Left cardiac atrium (tissue), 4 donors: Measurements from ENCODE around the gene C21orf58. TPM values are rescaled to one million over a fixed set of nuclear protein-coding genes. Genes with fewer than 3 reads are reported as not detected.
A peak's percentile ranks its signal among the peaks of the same experiment; 100 is the strongest.

Source experiments
- ATAC-seq, 2 donors: fragments of 200-7000 bp; cut with Tn5 transposase; one replicate each; pipeline ENCODE4 v1.9.1; 2020; ENCODE audit warnings: mild to moderate bottlenecking in 2 of 2, moderate library complexity in 2 of 2
- DNase-seq: peaks from one replicate; pipeline ENCODE4 v3.0.0-alpha.2; 2020
- intact Hi-C, 2 donors: fragments of 100-400 bp; cut with DNase I; formaldehyde crosslinking; loops; one replicate each; pipeline versions ENCODE4 v1.14.1 to v1.15.1; 2022 to 2023
- total RNA-seq, 2 donors: library from RNA; stranded (reverse); fragmentation: NEBNext Ultra II Directional; extraction: Animal tissue kit (Norgen Biotek cat#: 25700); gene quantifications; one replicate each; pipeline ENCODE4 v1.2.1, GENCODE V29; 2021
- donor health status: DM: no; HTN: yes; CAD: no.
- donor health status: DM: no; HTN: yes; CAD: no; lungs with severe emphysema.
- donor health status: DM: yes; HTN: yes; CAD: no.
- donor health status: Dilated cardiomyopathy.

Gene C21orf58
- total RNA-seq, 2 donors from 2014 or later: 1.0 to 2.5 TPM

GRCh38 chr21:46307625-46308024 lies 16.0 kb downstream of the C21orf58 start:
- intact Hi-C loops: no loop called here
- ATAC-seq (no peak), DNase-seq (no peak)

- intact Hi-C loops: no loop called here
- no peak for DNase-seq
- no peak for ATAC-seq
Measured at GRCh38 chr21:46304955-46305354, 18.7 kb downstream of the C21orf58 start.

GRCh38 chr21:46304437-46304836 lies 19.2 kb downstream of the C21orf58 start:
- ATAC-seq: no peak
- DNase-seq: no peak
- intact Hi-C loops: no loop called here

- intact Hi-C loops: no loop called here
- DNase-seq (no peak), ATAC-seq (no peak)
Measured at GRCh38 chr21:46301759-46302158, 21.9 kb downstream of the C21orf58 start.

- ATAC-seq (no peak), DNase-seq (no peak)
- intact Hi-C loops: no loop called here
Measured at GRCh38 chr21:46299167-46299566, 24.5 kb downstream of the C21orf58 start.

- intact Hi-C loops: loop anchor here in 1 of 2 donors (1.0 kb wide), 1 partner anchor 11 kb away; the partner anchor contains the start of gene YBEY
- peak; percentile 18 to 19 for ATAC-seq
- DNase-seq: peak; percentile 54
Measured at GRCh38 chr21:46297338-46298271, 26.1 kb downstream of the C21orf58 start.

- peak; percentile 93 for DNase-seq
- peak; percentile 91 to 95 for ATAC-seq
- intact Hi-C loops: no loop called here
Measured at GRCh38 chr21:46295996-46296752, 27.5 kb downstream of the C21orf58 start.

- peak; percentile 41 for DNase-seq
- intact Hi-C loops: no loop called here
- peak in 1 of 2 donors; percentile 57 for ATAC-seq
Measured at GRCh38 chr21:46295177-46295770, 28.4 kb downstream of the C21orf58 start.

- peak in 1 of 2 donors; percentile 32 for ATAC-seq
- peak; percentile 35 for DNase-seq
- intact Hi-C loops: no loop called here
Measured at GRCh38 chr21:46294647-46295176, 29.0 kb downstream of the C21orf58 start.

GRCh38 chr21:46291561-46291960 lies 32.1 kb downstream of the C21orf58 start:
- intact Hi-C loops: no loop called here
- ATAC-seq (no peak), DNase-seq (no peak)

- ATAC-seq (no peak), DNase-seq (no peak)
- intact Hi-C loops: no loop called here
Measured at GRCh38 chr21:46289655-46290179, 34.0 kb downstream of the C21orf58 start.

- intact Hi-C loops: loop anchor here in 1 of 2 donors (2.0 kb wide), 1 partner anchor 37 kb away; the partner anchor contains the start of gene PCNT
- DNase-seq: no peak
- no peak for ATAC-seq
Measured at GRCh38 chr21:46287541-46287940, 36.1 kb downstream of the C21orf58 start.

GRCh38 chr21:46286648-46287002 lies 37.0 kb downstream of the C21orf58 start:
- no peak for DNase-seq
- intact Hi-C loops: loop anchor here in 1 of 2 donors (1.0 to 2.0 kb wide), 2 partner anchors 11 to 38 kb away; partner anchors contain the start of gene PCNT
- no peak for ATAC-seq

GRCh38 chr21:46285761-46286647 lies 37.7 kb downstream of the C21orf58 start, which contains the start of gene YBEY:
Gene YBEY, plus strand, starts transcription at chr21:46286342. Its CDS starts 572 bp downstream, at chr21:46286914.
- intact Hi-C loops: loop anchor here in 1 of 2 donors (1.0 to 2.0 kb wide), 2 partner anchors 11 to 39 kb away; partner anchors contain the start of gene PCNT
- ATAC-seq (peak; percentile 97), DNase-seq (peak; percentile 94)

GRCh38 chr21:46285206-46285661 lies 38.4 kb downstream of the C21orf58 start, which contains the start of gene MCM3AP:
Gene MCM3AP, minus strand, starts transcription at chr21:46285611. Its CDS starts 325 bp downstream, at chr21:46285286.
- no peak for DNase-seq
- intact Hi-C loops: no loop called here
- no peak for ATAC-seq

- DNase-seq (no peak), ATAC-seq (no peak)
- intact Hi-C loops: loop anchor here in 1 of 2 donors (5.0 kb wide), 1 partner anchor 52 kb away; no protein-coding TSS in a partner anchor
Measured at GRCh38 chr21:46284733-46285132, 38.9 kb downstream of the C21orf58 start.

GRCh38 chr21:46284077-46284644 lies 39.5 kb downstream of the C21orf58 start:
- intact Hi-C loops: loop anchor here in 1 of 2 donors (5.0 kb wide), 1 partner anchor 52 kb away; no protein-coding TSS in a partner anchor
- ATAC-seq (no peak), DNase-seq (no peak)
